Heart left ventricle (tissue), 16 donors: ENCODE data around the gene COL2A1. TPM values are rescaled to one million over a fixed set of nuclear protein-coding genes. Genes with fewer than 3 reads are reported as not detected.

Experiments used
- ATAC-seq, 4 donors: fragments of 200-7000 bp; cut with Tn5 transposase; one replicate each; pipeline ENCODE4 v1.9.1; 2020 to 2022; ENCODE audit warnings: moderate library complexity in 4 of 4, mild to moderate bottlenecking in 3 of 4, moderate number of reproducible peaks in 1 of 4
- DNase-seq, 5 donors: peaks; one replicate each; pipeline ENCODE4 v3.0.0-alpha.2; 2020
- H3K27ac ChIP-seq, 12 donors: fragments of 200-600 bp; sonication (generic) in 4 of 12; one replicate each; pipeline versions ENCODE4 v1.5.0 to v1.8.0; 2016 to 2022; ENCODE audit warnings: mild to moderate bottlenecking in 2 of 12
- H3K27me3 ChIP-seq, 9 donors: fragments of 200-600 bp; sonication (generic) in 2 of 9; one replicate each; pipeline versions ENCODE4 v1.5.1 to v1.8.0; 2016 to 2022; ENCODE audit warnings: mild to moderate bottlenecking in 3 of 9
- H3K36me3 ChIP-seq, 9 donors: fragments of 200-600 bp; sonication (generic) in 2 of 9; one replicate each; pipeline versions ENCODE4 v1.5.0 to v1.8.0; 2018 to 2022; ENCODE audit warnings: mild to moderate bottlenecking in 2 of 9
- H3K4me1 ChIP-seq, 12 donors: fragments of 200-600 bp; sonication (generic) in 4 of 12; one replicate each; pipeline versions ENCODE4 v1.5.0 to v1.8.0; 2016 to 2022; ENCODE audit warnings: mild to moderate bottlenecking in 3 of 12
- H3K4me3 ChIP-seq, 12 donors: fragments of 200-600 bp; sonication (generic) in 4 of 12; one replicate each; pipeline versions ENCODE4 v1.5.0 to v1.8.0; 2017 to 2022; ENCODE audit warnings: mild to moderate bottlenecking in 9 of 12, moderate library complexity in 4 of 12
- H3K9me3 ChIP-seq, 12 donors: fragments of 200-600 bp; sonication (generic) in 4 of 12; one replicate each; pipeline versions ENCODE4 v1.5.0 to v1.8.0; 2016 to 2022; ENCODE audit warnings: mild to moderate bottlenecking in 1 of 12
- CTCF ChIP-seq, 12 donors: fragments of 200-600 bp; sonication (generic) in 4 of 12; IDR thresholded peaks; one replicate each; pipeline versions ENCODE4 v1.5.0 to v1.8.0; 2018 to 2022; ENCODE audit warnings: antibody characterized with exemption in 12 of 12, mild to moderate bottlenecking in 5 of 12
- POLR2A ChIP-seq, 2 donors: fragments of 450-650 bp; IDR thresholded peaks; one replicate each; pipeline ENCODE4 v1.6.1; 2017; ENCODE audit warnings: antibody characterized with exemption in 2 of 2, mild to moderate bottlenecking in 2 of 2, moderate library complexity in 2 of 2
- WGBS, 4 donors: extraction: QIAGEN DNeasy Blood & Tissue Kit in 2 of 4; methylation state at CpG; one replicate each; pipeline versions ENCODE4 v1.1.5 to v1.1.7; 2013 to 2018; 5-methylcytosine and 5-hydroxymethylcytosine counted together
- intact Hi-C, 10 donors: fragments of 100-400 bp; cut with DNase I; formaldehyde crosslinking; loops; one replicate each; pipeline versions ENCODE4 v1.11.1 to v1.14.2; 2022
- polyA plus RNA-seq, 2 donors: library from polyadenylated mRNA; stranded (reverse); fragments of 200-250 nt; gene quantifications; one replicate each; pipeline ENCODE4 v1.2.3, GENCODE V29; 2013
- total RNA-seq, 9 donors: library from RNA; depleted of rRNA in 2 of 9; stranded (reverse); fragments of >200 nt in 2 of 9; fragmentation: NEBNext Ultra II Directional in 3 of 9; extraction: Animal tissue kit (Norgen Biotek cat#: 25700) in 3 of 9; gene quantifications; one replicate each; pipeline versions ENCODE4 v1.1.0 to v1.2.4, GENCODE V29; 2016 to 2023
- donor health status: ischemic (EF 13 %, LVEDD 7.1; RV severe dilation, severe dysfunction).
- donor health status: healthy with polysubstance abuse.
- donor health status: DM: no; HTN: yes; CAD: no.
- donor health status: DM: no; HTN: no; CAD: no.
- donor health status: ischemic (EF 25% LVEDD 6.9; RV normal size, moderate dysfunction).
- donor health status: ischemic (EF 25% LVEDD 5.7; RV mildly dilated, moderate dysfunction).
- donor health status: healthy.
- donor health status: DM: yes; HTN: yes; CAD: no.
- donor health status: ischemic (EF 35%, LVEDD 5.7; RV mildly dilated, moderate dysfunction).
- donor health status: nonischemic (EF 11% LVEDD 7.7; RV severe dilation, severe dysfunction).
- donor health status: DM: yes; HTN: yes; CAD: no.
- donor health status: PGD.
- donor health status: ischemic (EF 29% LVEDD 5.4; RV normal size, mild dysfunction).
- donor health status: nonischemic (EF 23%, LVEDD 6.1; RV moderate dilation, normal function).

COL2A1 gene
- total and polyA plus RNA-seq, 11 donors: 0.04 to 0.39 (median 0.05) TPM; not detected in 8

GRCh38 chr12:47942614-47943225 lies 61.6 kb downstream of the COL2A1 start:
- TF ChIP-seq POLR2A (IDR thresholded peaks at IDR 0.05) (no peak), CTCF (IDR thresholded peaks at IDR 0.05) (no peak)
- intact Hi-C loops: loop anchor here in 2 of 10 donors (10.0 kb wide), 1 partner anchor 228 kb away; no protein-coding TSS in a partner anchor

GRCh38 chr12:47941871-47942613 lies 62.2 kb downstream of the COL2A1 start:
- intact Hi-C loops: loop anchor here in 2 of 10 donors (10.0 kb wide), 1 partner anchor 227 kb away; no protein-coding TSS in a partner anchor
- DNase-seq: no peak
- H3K36me3 ChIP-seq: no peaks in the 10 kb centered on the region
- H3K27me3 ChIP-seq: peaks cover 0 to 13% (median 6%) of the 10 kb centered on the region in 9 donors
- H3K4me1 ChIP-seq: peaks cover 0 to 12% (median 0%) of the 10 kb centered on the region in 12 donors
- TF ChIP-seq POLR2A (IDR thresholded peaks at IDR 0.05): no peak
- peak in 7 of 12 donors; percentile 12 to 25 (median 18) for TF ChIP-seq CTCF (IDR thresholded peaks at IDR 0.05)
- no peak overlapping the region for H3K4me3 ChIP-seq
- no peaks in the 10 kb centered on the region for H3K9me3 ChIP-seq
- ATAC-seq: no peak
- H3K27ac ChIP-seq: no peak overlapping the region
- WGBS, 4 donors: 44 to 55% (median 46%) methylated on average over 28 to 40 of the region's 40 CpGs

More at GRCh38 chr12:47942614-47943225, 61.6 kb downstream of the COL2A1 start:
- no peak for ATAC-seq
- Histone ChIP-seq H3K27ac (no peak overlapping the region), H3K4me3 (no peak overlapping the region), H3K4me1 (peaks cover 0 to 16% (median 0%) of the 10 kb centered on the region in 12 donors), H3K27me3 (peaks cover 0 to 13% (median 6%) of the 10 kb centered on the region in 9 donors), H3K9me3 (no peaks in the 10 kb centered on the region), H3K36me3 (no peaks in the 10 kb centered on the region)
- WGBS, 4 donors: 66 to 70% (median 67%) methylated on average over 30 to 31 of the region's 31 CpGs
- no peak for DNase-seq

GRCh38 chr12:47941475-47941780 lies 62.8 kb downstream of the COL2A1 start:
- intact Hi-C loops: loop anchor here in 2 of 10 donors (10.0 kb wide), 1 partner anchor 227 kb away; no protein-coding TSS in a partner anchor
- Histone ChIP-seq H3K27ac (no peak overlapping the region), H3K27me3 (peaks cover 0 to 13% (median 6%) of the 10 kb centered on the region in 9 donors), H3K4me3 (no peak overlapping the region), H3K4me1 (peaks cover 0 to 12% (median 0%) of the 10 kb centered on the region in 12 donors), H3K9me3 (no peaks in the 10 kb centered on the region), H3K36me3 (no peaks in the 10 kb centered on the region)
- WGBS, 4 donors: 79 to 83% (median 80%) methylated on average over 9 of the region's 9 CpGs
- DNase-seq (no peak), ATAC-seq (no peak)
- TF ChIP-seq POLR2A (IDR thresholded peaks at IDR 0.05) (no peak), CTCF (IDR thresholded peaks at IDR 0.05) (no peak)
